22Rv1 (cell line): ENCODE results near the gene PRND.

Source experiments
- ZFX ChIP-seq: fragments of 450-650 bp; IDR thresholded peaks from 2 replicates; pipeline ENCODE4 v1.6.1; 2017; ENCODE audit warnings: antibody characterized with exemption, borderline replicate concordance
- TF ChIP-seq, protein P1 (sequence below): fragments of 450-650 bp; IDR thresholded peaks from 2 replicates; pipeline ENCODE4 v1.5.1; 2017; ENCODE audit warnings: mild to moderate bottlenecking

DNA sequence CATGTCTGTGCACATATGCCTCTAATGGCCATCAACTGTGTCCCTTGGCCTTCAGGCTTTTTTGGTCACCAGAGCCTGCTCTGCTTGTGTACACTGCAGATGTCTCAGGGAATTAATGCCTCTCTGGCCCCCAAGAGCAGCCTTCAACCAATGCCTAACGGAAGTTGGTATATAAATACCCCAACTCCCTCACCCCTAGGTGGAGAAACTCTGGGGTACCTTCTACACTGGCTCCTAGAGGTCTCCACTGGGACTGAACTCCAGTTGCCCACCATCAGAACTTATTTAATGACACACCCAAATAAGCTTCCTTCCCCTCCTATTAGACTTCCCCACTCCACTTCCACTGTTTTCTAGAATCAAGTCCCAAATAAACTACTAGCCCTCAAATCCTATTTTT is 43.1 kb downstream of the PRND start:
- TF ChIP-seq, protein P1, sequence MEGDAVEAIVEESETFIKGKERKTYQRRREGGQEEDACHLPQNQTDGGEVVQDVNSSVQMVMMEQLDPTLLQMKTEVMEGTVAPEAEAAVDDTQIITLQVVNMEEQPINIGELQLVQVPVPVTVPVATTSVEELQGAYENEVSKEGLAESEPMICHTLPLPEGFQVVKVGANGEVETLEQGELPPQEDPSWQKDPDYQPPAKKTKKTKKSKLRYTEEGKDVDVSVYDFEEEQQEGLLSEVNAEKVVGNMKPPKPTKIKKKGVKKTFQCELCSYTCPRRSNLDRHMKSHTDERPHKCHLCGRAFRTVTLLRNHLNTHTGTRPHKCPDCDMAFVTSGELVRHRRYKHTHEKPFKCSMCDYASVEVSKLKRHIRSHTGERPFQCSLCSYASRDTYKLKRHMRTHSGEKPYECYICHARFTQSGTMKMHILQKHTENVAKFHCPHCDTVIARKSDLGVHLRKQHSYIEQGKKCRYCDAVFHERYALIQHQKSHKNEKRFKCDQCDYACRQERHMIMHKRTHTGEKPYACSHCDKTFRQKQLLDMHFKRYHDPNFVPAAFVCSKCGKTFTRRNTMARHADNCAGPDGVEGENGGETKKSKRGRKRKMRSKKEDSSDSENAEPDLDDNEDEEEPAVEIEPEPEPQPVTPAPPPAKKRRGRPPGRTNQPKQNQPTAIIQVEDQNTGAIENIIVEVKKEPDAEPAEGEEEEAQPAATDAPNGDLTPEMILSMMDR: no peak
- TF ChIP-seq ZFX: no peak
